Islet of Langerhans (tissue), 1 donor: ENCODE measurements around the gene HOXA5.

Experiments
- FAIRE-seq: peaks from one replicate; lab custom pipeline; 2011; peaks lifted over from hg19 to GRCh38; lab: Jason Lieb, UNC

Gene HOXA5

GRCh38 chr7:27116962-27117886 lies 26.3 kb downstream of the HOXA5 start:
- no peak for FAIRE-seq

GRCh38 chr7:27116031-27116961 lies 27.2 kb downstream of the HOXA5 start:
- no peak for FAIRE-seq

GRCh38 chr7:27115221-27116026 lies 28.1 kb downstream of the HOXA5 start:
- no peak for FAIRE-seq

- FAIRE-seq, result no peak
These were observed 28.6 kb downstream of the HOXA5 start for GRCh38 chr7:27114881-27115220.

GRCh38 chr7:27113991-27114769 lies 29.3 kb downstream of the HOXA5 start:
- FAIRE-seq, result no peak

- no peak for FAIRE-seq
These were observed 30.2 kb downstream of the HOXA5 start for GRCh38 chr7:27112955-27113949.

GRCh38 chr7:27112361-27112760 lies 31.1 kb downstream of the HOXA5 start:
- FAIRE-seq, result no peak

GRCh38 chr7:27111751-27112277 lies 31.7 kb downstream of the HOXA5 start:
- FAIRE-seq, result no peak

GRCh38 chr7:27111042-27111750 lies 32.3 kb downstream of the HOXA5 start:
- FAIRE-seq, result no peak

GRCh38 chr7:27110186-27111031 lies 33.1 kb downstream of the HOXA5 start:
- no peak for FAIRE-seq

GRCh38 chr7:27109466-27110185 lies 33.9 kb downstream of the HOXA5 start:
- FAIRE-seq, result no peak

- FAIRE-seq, result no peak
These were observed 34.9 kb downstream of the HOXA5 start for GRCh38 chr7:27108390-27109127.

- FAIRE-seq, result no peak
These were observed 35.8 kb downstream of the HOXA5 start for GRCh38 chr7:27107391-27108381.

- FAIRE-seq, result no peak
These were observed 36.6 kb downstream of the HOXA5 start for GRCh38 chr7:27106901-27107240.

- FAIRE-seq, result no peak
These were observed 37.1 kb downstream of the HOXA5 start for GRCh38 chr7:27106181-27106900.
